HEK293T (cell line): ENCODE measurements around the gene P2RX4.
"Not testable (repeated sequence)": the region's sequence is repeated elsewhere in the genome, so short reads cannot be mapped to it uniquely, and the experiment has no call there.

Experiments
- CTCF ChIA-PET: fragments of 350-600 bp; formaldehyde crosslinking; extraction: SDS; loops from one replicate; lab custom pipeline; 2021; ENCODE audit warnings: antibody characterized with exemption, inconsistent platforms; lab: Yijun Ruan, JAX
- POLR2A ChIA-PET: fragments of 350-600 bp; formaldehyde crosslinking; extraction: SDS; loops from one replicate; lab custom pipeline; 2020; ENCODE audit warnings: antibody characterized with exemption, inconsistent platforms; lab: Yijun Ruan, JAX
- DNase-seq: peaks from one replicate; pipeline ENCODE4 v3.0.0; 2012; ENCODE audit warnings: mixed read lengths; ENCODE audit errors: extremely low spot score
- ARNT ChIP-seq: fragments of 450-650 bp; IDR thresholded peaks from 2 replicates; pipeline ENCODE4 v1.6.1; 2017; ENCODE audit warnings: mild to moderate bottlenecking
- BHLHE40 ChIP-seq: fragments of 450-650 bp; IDR thresholded peaks from 2 replicates; pipeline ENCODE4 v1.6.1; 2016; ENCODE audit warnings: mild to moderate bottlenecking, moderate library complexity, borderline replicate concordance
- CTBP1 ChIP-seq: fragments of 450-650 bp; IDR thresholded peaks from 2 replicates; pipeline ENCODE4 v1.6.1; 2016; ENCODE audit warnings: borderline replicate concordance
- ELF4 ChIP-seq: fragments of 450-650 bp; IDR thresholded peaks from 2 replicates; pipeline ENCODE4 v1.6.1; 2017; ENCODE audit warnings: antibody characterized with exemption
- FOXA1 ChIP-seq: fragments of 450-650 bp; IDR thresholded peaks from 2 replicates; pipeline ENCODE4 v1.6.1; 2016; ENCODE audit warnings: mild to moderate bottlenecking
- FOXK2 ChIP-seq: fragments of 450-650 bp; IDR thresholded peaks from 2 replicates; pipeline ENCODE4 v1.6.1; 2016; ENCODE audit warnings: mild to moderate bottlenecking
- FOXM1 ChIP-seq: fragments of 450-650 bp; IDR thresholded peaks from 2 replicates; pipeline ENCODE4 v1.6.1; 2017; ENCODE audit warnings: mild to moderate bottlenecking, borderline replicate concordance
- HDGF ChIP-seq: fragments of 450-650 bp; IDR thresholded peaks from 2 replicates; pipeline ENCODE4 v1.6.1; 2017; ENCODE audit warnings: antibody characterized with exemption, borderline replicate concordance
- L3MBTL2 ChIP-seq: fragments of 450-650 bp; conservative IDR thresholded peaks from 2 replicates; pipeline ENCODE4 v1.6.1; 2016; ENCODE audit warnings: mild to moderate bottlenecking
- LEF1 ChIP-seq: fragments of 450-650 bp; IDR thresholded peaks from 2 replicates; pipeline ENCODE4 v1.6.1; 2017; ENCODE audit warnings: mild to moderate bottlenecking, borderline replicate concordance
- NFRKB ChIP-seq: fragments of 450-650 bp; IDR thresholded peaks from 2 replicates; pipeline ENCODE4 v1.6.1; 2016; ENCODE audit warnings: mild to moderate bottlenecking, moderate library complexity
- PKNOX1 ChIP-seq: fragments of 450-650 bp; IDR thresholded peaks from 2 replicates; pipeline ENCODE4 v1.6.1; 2016
- SP1 ChIP-seq: fragments of 450-650 bp; IDR thresholded peaks from 2 replicates; pipeline ENCODE4 v1.6.1; 2017
- SUZ12 ChIP-seq: fragments of 450-650 bp; IDR thresholded peaks from 2 replicates; pipeline ENCODE4 v1.6.1; 2016; ENCODE audit warnings: mild to moderate bottlenecking
- TARDBP ChIP-seq: fragments of 450-650 bp; IDR thresholded peaks from 2 replicates; pipeline ENCODE4 v1.6.1; 2016
- ZNF384 ChIP-seq: fragments of 450-650 bp; IDR thresholded peaks from 2 replicates; pipeline ENCODE4 v1.6.1; 2016

P2RX4 gene

DNA sequence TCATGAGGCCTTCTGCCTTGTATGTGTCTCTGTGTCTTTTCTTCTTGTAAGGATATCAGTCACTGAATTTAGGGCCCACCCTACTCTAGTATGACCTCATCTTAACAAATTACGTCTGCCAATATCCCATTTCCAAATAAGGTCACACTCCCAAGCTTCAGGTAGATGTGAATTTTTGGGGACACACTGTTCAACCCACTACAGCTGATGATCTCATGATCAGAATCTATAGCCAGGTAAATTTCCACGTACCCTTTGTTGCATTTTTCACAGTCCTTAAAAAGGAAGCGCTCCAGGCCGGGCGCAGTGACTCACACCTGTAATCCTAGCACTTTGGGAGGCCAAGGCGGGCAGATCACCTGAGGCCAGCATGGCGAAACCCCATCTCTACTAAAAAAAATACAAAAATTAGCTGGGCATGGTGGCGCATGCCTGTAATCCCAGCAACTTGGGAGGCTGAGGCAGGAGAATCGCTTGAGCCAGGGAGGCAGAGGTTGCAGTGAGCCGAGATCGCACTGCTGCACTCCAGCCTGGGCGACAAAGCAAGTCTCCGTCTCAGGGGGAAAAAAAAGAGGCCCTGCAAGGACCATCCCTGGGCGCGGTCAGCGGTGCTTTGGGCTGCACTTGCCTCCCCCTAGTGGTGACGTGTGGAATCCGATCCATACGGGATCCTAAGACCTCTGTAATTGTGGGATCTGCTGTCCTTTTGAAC is 20.1 kb downstream of the P2RX4 start:
- CTCF ChIA-PET, result interaction anchor here (0.6 to 2.2 kb wide), 5 partner anchors 12 to 224 kb away, joined by 3 to 8 read pairs (median 3); no protein-coding TSS in a partner anchor
- POLR2A ChIA-PET, result not testable (repeated sequence)
- peak; percentile 72 for TF ChIP-seq ZNF384
- DNase-seq, result peak; percentile 85

GRCh38 chr12:121230538-121230907 is 20.6 kb downstream of the P2RX4 start:
- TF ChIP-seq ZNF384 (no peak), FOXK2 (no peak), NFRKB (no peak)
- no peak for DNase-seq
- POLR2A ChIA-PET, result interaction anchor here (0.7 kb wide), 1 partner anchor 14 kb away, joined by 3 read pairs; no protein-coding TSS in a partner anchor
- CTCF ChIA-PET, result interaction anchor here (0.6 to 2.2 kb wide), 3 partner anchors 13 to 170 kb away, joined by 3 to 8 read pairs (median 3); no protein-coding TSS in a partner anchor

DNA sequence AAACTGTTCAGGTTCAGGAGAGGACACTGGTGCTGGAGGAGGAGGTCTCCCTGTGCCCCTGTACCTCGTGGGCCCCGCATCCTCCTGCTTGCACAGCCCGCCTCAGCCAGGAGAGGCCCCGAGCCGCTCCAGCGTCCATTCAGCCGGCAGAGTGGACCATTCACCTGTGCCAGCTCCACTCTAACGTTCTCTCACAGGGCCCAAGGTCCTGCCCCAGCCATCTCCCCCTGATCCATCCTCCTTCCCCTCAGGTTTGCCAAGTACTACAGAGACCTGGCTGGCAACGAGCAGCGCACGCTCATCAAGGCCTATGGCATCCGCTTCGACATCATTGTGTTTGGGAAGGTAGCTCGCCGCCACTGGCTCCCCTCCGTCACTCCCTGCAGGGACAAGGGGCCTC is 22.2 kb downstream of the P2RX4 start:
- no peak for DNase-seq
- POLR2A ChIA-PET, result no interaction called here
- CTCF ChIA-PET, result no interaction called here
- no peak for TF ChIP-seq HDGF
- TF ChIP-seq CTBP1, result no peak
- TF ChIP-seq ZNF384, result no peak
- no peak for TF ChIP-seq SP1
- TF ChIP-seq SUZ12, result no peak
- TF ChIP-seq BHLHE40, result no peak
- TF ChIP-seq PKNOX1, result no peak
- TF ChIP-seq ARNT, result no peak
- TF ChIP-seq L3MBTL2, result no peak
- TF ChIP-seq LEF1, result no peak
- TF ChIP-seq NFRKB, result no peak
- TF ChIP-seq FOXK2, result no peak
- TF ChIP-seq FOXM1, result no peak
- no peak for TF ChIP-seq FOXA1
- no peak for TF ChIP-seq TARDBP
- no peak for TF ChIP-seq ELF4

- POLR2A ChIA-PET, result no interaction called here
- DNase-seq, result no peak
- TF ChIP-seq ELF4 (no peak), LEF1 (no peak), SUZ12 (no peak), ARNT (no peak), NFRKB (no peak)
- CTCF ChIA-PET, result no interaction called here
Observed at GRCh38 chr12:121232977-121233627, 23.2 kb downstream of the P2RX4 start.

- CTCF ChIA-PET, result no interaction called here
- POLR2A ChIA-PET, result no interaction called here
- TF ChIP-seq FOXK2, result no peak
- no peak for TF ChIP-seq HDGF
- no peak for TF ChIP-seq TARDBP
- TF ChIP-seq LEF1, result no peak
- TF ChIP-seq ELF4, result no peak
- TF ChIP-seq SUZ12, result no peak
- no peak for TF ChIP-seq L3MBTL2
- no peak for TF ChIP-seq NFRKB
- TF ChIP-seq PKNOX1, result no peak
- no peak for DNase-seq
Observed at GRCh38 chr12:121233628-121234020, 23.7 kb downstream of the P2RX4 start.

DNA sequence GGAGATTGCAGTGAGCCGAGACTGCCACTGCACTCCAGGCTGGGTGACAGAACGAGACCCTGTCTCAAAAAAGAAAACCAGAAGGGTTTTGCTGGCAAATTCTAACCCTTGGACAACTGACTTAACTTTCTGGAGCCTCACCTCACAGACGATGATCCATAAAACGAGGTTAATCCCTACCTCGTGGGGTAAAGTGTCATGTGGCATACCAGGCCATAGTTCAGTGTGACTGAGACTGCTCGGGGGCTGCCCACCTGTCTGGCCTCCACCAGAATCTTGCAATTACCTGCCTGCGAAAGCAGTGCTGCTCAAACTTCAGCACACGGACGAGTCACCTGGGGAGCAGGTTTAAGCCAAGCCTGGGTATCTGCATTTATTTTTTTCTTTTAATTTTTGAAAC is 26.8 kb downstream of the P2RX4 start:
- no peak for TF ChIP-seq ARNT
- no peak for TF ChIP-seq L3MBTL2
- TF ChIP-seq CTBP1, result no peak
- TF ChIP-seq ZNF384, result no peak
- no peak for TF ChIP-seq HDGF
- no peak for TF ChIP-seq FOXA1
- DNase-seq, result no peak
- POLR2A ChIA-PET, result no interaction called here
- CTCF ChIA-PET, result no interaction called here

GRCh38 chr12:121237415-121237814 is 27.5 kb downstream of the P2RX4 start:
- CTCF ChIA-PET, result no interaction called here
- no peak for TF ChIP-seq ELF4
- TF ChIP-seq BHLHE40, result no peak
- no peak for TF ChIP-seq FOXK2
- POLR2A ChIA-PET, result interaction anchor here (1.5 kb wide), 1 partner anchor 14 kb away, joined by 4 read pairs; no protein-coding TSS in a partner anchor
- no peak for DNase-seq

GRCh38 chr12:121238086-121238485 is 28.2 kb downstream of the P2RX4 start:
- no peak for TF ChIP-seq SP1
- TF ChIP-seq FOXK2, result no peak
- no peak for TF ChIP-seq ZNF384
- TF ChIP-seq CTBP1, result no peak
- no peak for TF ChIP-seq SUZ12
- TF ChIP-seq PKNOX1, result no peak
- TF ChIP-seq L3MBTL2, result no peak
- no peak for TF ChIP-seq BHLHE40
- TF ChIP-seq TARDBP, result no peak
- no peak for TF ChIP-seq HDGF
- no peak for TF ChIP-seq FOXA1
- TF ChIP-seq ELF4, result no peak
- no peak for TF ChIP-seq ARNT
- TF ChIP-seq NFRKB, result no peak
- TF ChIP-seq LEF1, result no peak
- TF ChIP-seq FOXM1, result no peak
- ChIA-PET POLR2A (interaction anchor here (1.5 kb wide), 1 partner anchor 13 kb away, joined by 4 read pairs; no protein-coding TSS in a partner anchor), CTCF (no interaction called here)
- no peak for DNase-seq
